GM12875 (cell line): ENCODE measurements around the gene NHS.

ENCODE experiments used
- H3K4me3 ChIP-seq: one replicate; pipeline ENCODE4 v1.5.1; 2011; ENCODE audit warnings: low read depth, low read length, control low read depth
- CTCF ChIP-seq: IDR thresholded peaks from 2 replicates; pipeline ENCODE4 v1.5.1; 2011; ENCODE audit warnings: low read depth, mild to moderate bottlenecking, control low read depth, inconsistent platforms, low read length, moderate library complexity, borderline replicate concordance; ENCODE audit not compliant: insufficient read depth

Gene NHS

GRCh38 chrX:17484592-17484991 is 109.6 kb downstream of the NHS start:
- no peak for TF ChIP-seq CTCF
- H3K4me3 ChIP-seq, result no peak overlapping the region

DNA sequence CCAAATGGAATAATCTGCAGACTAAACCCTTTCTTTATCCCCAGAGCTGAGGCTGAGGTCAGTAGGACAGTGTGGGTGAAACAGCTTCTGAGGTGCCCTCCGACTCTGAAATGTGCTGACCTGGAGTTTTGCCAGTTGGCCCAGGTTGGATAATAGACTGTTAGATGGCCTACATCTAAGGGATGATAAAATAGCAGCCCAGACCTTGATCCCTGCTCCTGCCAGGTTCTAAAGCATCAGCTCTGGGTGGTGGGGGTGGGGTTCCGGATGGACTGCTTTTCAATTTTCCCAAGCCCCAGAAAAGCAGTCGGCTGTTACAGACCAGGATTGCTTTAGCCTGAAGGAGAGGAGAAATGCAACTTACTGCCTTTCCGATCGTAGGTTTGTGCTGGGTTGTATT is 110.4 kb downstream of the NHS start:
- no peak overlapping the region for H3K4me3 ChIP-seq
- no peak for TF ChIP-seq CTCF

GRCh38 chrX:17488036-17488435 is 113.0 kb downstream of the NHS start:
- no peak for TF ChIP-seq CTCF
- no peak overlapping the region for H3K4me3 ChIP-seq

DNA sequence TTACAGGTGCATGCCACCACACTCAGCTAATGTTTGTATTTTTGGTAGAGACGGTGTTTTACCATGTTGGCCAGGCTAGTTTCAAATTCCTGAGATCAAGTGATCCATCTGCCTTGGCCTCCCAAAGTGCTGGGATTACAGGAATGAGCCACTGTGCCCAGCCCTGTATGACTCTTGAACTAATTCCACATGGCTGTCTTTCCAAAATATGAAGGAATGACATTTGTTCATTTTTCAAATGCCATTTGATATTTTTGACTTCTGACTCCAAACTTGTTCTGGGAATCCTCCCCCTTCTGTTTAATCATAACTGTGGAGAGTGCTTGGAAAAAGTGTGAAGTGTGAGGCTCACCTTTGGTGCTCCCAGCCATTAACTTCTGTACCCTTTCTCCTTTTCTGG is 119.2 kb downstream of the NHS start:
- TF ChIP-seq CTCF, result no peak
- H3K4me3 ChIP-seq, result no peak overlapping the region

GRCh38 chrX:17495052-17495451 is 120.1 kb downstream of the NHS start:
- no peak overlapping the region for H3K4me3 ChIP-seq
- TF ChIP-seq CTCF, result no peak

DNA sequence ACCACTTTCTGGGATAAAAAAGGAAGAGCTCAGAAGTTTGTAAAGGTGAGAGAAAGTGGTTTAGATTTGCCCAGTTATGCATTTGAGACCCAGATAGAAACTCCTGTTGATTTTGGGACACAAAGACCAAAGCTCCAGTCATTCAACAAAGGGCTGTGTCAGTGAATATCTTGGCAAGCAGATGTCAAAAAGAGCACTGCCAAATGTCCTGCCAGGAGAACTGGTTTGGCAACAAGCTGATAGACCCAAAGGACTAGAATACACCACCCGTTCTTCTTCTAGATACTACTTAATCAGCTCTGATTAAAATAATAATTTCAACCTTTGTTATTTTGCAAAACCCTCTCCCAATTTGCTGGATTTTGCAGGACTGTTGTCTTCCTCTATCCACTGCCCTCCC is 121.4 kb downstream of the NHS start:
- no peak for TF ChIP-seq CTCF
- no peak overlapping the region for H3K4me3 ChIP-seq

DNA sequence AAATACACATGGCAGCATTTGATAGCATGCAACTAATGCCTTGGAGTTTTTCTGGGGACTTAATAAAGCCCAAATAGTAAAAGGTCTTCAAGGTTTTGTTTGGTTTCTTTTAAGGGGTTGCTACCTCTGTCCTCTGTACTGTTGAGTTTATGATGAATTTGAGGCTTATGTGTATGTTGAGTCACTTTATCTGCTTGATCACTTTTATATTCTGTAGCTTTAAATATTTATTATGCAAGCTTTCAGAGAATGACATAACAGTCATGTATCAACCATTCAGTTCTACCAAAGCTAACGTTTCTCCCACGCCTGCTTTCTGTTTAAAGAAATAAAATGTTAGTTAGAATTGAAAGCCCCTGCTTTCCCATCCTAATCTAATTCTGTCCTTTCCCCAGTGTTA is 122.2 kb downstream of the NHS start:
- H3K4me3 ChIP-seq, result no peak overlapping the region
- no peak for TF ChIP-seq CTCF
